Body of pancreas (tissue), 4 donors: ENCODE measurements around the gene DNAJC21. TPM values are rescaled to one million over a fixed set of nuclear protein-coding genes. Genes with fewer than 3 reads are reported as not detected.

ENCODE experiments used
- ATAC-seq: fragments of 150-250 bp; one replicate; pipeline ENCODE4 v1.9.1; 2016
- DNase-seq, 4 donors: peaks; one replicate each; pipeline ENCODE4 v3.0.0-alpha.2; 2019
- H3K27ac ChIP-seq, 4 donors: fragments of 200-600 bp; sonication (generic); 1 replicate in 3 of 4; 2 replicates in 1 of 4; pipeline versions ENCODE4 v1.5.1 to v1.6.1; 2016 to 2019; ENCODE audit warnings: mild to moderate bottlenecking in 1 of 4, mixed read lengths in 1 of 4, moderate library complexity in 1 of 4
- H3K27me3 ChIP-seq, 2 donors: fragments of 200-600 bp; sonication (generic); one replicate each; pipeline ENCODE4 v1.6.0; 2016; ENCODE audit warnings: mild to moderate bottlenecking in 1 of 2
- H3K36me3 ChIP-seq, 2 donors: fragments of 200-600 bp; sonication (generic); replicated peaks in 1 of 2; 2 replicates each; pipeline ENCODE4 v1.5.1; 2016; ENCODE audit warnings: low read depth in 2 of 2; ENCODE audit not compliant: insufficient read depth in 1 of 2
- H3K4me1 ChIP-seq: fragments of 200-600 bp; sonication (generic); one replicate; pipeline ENCODE4 v1.6.0; 2016
- H3K4me3 ChIP-seq, 2 donors: fragments of 200-600 bp; sonication (generic); 1 replicate in 1 of 2; 2 replicates in 1 of 2; pipeline ENCODE4 v1.5.1; 2016 to 2019
- H3K9me3 ChIP-seq, 3 donors: fragments of 200-600 bp; sonication (generic); 1 replicate in 2 of 3; 2 replicates in 1 of 3; pipeline ENCODE4 v1.5.1; 2016
- POLR2A ChIP-seq, 3 donors: fragments of 450-650 bp; IDR thresholded peaks; one replicate each; pipeline ENCODE4 v1.6.1; 2016; ENCODE audit warnings: antibody characterized with exemption in 3 of 3, mild to moderate bottlenecking in 2 of 3
- WGBS, 2 donors: methylation state at CpG; one replicate each; pipeline ENCODE4 v1.1.5; 2017; 5-methylcytosine and 5-hydroxymethylcytosine counted together
- intact Hi-C: fragments of 100-400 bp; cut with DNase I; formaldehyde crosslinking; loops from one replicate; pipeline ENCODE4 v1.15.1; 2023
- total RNA-seq, 2 donors: library from RNA; depleted of rRNA; stranded (reverse); fragments of >200 nt; gene quantifications; one replicate each; pipeline ENCODE4 v1.1.0, GENCODE V29; 2016
- TF ChIP-seq, protein P1 (sequence below), 7 experiments: fragments of 450-650 bp in 4 of 7; fragments of 200-600 bp in 3 of 7; sonication (generic) in 3 of 7; IDR thresholded peaks; one replicate each; pipeline ENCODE4 v1.5.1; 2016 to 2019; ENCODE audit warnings: antibody characterized with exemption in 7 of 7

The DNAJC21 gene
- total RNA-seq, 2 donors from 2014 or later: 26.7 to 29.6 TPM

DNA sequence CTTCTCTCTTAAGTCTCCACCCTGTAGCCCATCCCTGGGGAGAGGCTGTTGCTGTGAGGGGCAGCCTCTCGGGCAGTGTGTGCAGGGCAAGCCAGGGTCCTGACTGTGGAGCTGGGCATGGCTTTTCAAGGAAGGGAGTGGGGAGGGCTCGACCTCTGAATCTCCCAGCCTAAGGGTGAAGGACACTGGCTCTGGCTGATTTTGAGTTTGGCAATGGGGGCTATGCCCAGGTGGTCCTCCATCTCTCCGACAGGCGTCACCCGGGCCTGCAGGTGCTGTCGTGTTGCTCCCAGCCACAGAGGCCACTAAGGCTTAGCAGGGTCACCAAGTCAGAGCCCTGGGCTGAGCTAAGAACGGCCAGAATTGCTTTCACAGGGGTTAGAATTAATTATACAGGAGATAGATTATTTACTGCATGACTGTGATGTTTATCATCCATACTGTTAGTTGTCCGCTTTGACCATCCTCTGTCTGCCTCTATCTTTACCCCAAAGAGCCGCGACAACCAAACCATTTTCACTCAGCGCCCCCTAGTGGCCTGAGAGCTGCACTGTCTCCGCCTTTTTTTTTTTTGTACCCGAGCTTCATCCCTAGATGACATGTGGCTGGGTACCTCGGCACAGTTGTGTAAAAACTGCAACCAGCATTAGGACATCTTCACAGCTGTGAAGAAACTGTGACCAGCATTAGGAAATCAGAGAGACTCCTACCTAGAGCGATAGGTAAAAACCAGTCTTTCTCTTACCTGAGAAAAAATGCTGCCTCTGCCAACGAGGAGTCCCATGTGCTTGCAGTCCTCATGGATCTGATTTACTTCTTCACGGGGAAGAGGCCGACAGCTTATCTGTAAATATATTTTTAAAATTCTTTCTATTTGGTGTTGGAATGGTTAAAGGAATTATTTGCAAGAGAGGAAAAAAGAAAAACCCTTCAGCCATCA, 73.9 kb downstream of the DNAJC21 start:
- H3K4me1 ChIP-seq: no peaks in the 10 kb centered on the region
- 14 to 25% methylated on average over 13 to 18 of the region's 18 CpGs for WGBS, 2 donors
- TF ChIP-seq POLR2A (IDR thresholded peaks at IDR 0.05): no peak
- TF ChIP-seq, protein P1, sequence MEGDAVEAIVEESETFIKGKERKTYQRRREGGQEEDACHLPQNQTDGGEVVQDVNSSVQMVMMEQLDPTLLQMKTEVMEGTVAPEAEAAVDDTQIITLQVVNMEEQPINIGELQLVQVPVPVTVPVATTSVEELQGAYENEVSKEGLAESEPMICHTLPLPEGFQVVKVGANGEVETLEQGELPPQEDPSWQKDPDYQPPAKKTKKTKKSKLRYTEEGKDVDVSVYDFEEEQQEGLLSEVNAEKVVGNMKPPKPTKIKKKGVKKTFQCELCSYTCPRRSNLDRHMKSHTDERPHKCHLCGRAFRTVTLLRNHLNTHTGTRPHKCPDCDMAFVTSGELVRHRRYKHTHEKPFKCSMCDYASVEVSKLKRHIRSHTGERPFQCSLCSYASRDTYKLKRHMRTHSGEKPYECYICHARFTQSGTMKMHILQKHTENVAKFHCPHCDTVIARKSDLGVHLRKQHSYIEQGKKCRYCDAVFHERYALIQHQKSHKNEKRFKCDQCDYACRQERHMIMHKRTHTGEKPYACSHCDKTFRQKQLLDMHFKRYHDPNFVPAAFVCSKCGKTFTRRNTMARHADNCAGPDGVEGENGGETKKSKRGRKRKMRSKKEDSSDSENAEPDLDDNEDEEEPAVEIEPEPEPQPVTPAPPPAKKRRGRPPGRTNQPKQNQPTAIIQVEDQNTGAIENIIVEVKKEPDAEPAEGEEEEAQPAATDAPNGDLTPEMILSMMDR (IDR thresholded peaks at IDR 0.05): peak; percentile 50 to 90 (median 68)
- DNase-seq (peak; percentile 47 to 63 (median 54)), ATAC-seq (peak; percentile 42)
- H3K9me3 ChIP-seq: no peaks in the 10 kb centered on the region
- intact Hi-C loops: no loop called here
- H3K27ac ChIP-seq: no peak overlapping the region
- H3K4me3 ChIP-seq: no peak overlapping the region
- peaks cover 0 to 6% of the 10 kb centered on the region in 2 donors for H3K27me3 ChIP-seq
- H3K36me3 ChIP-seq: no peaks in the 10 kb centered on the region

DNA sequence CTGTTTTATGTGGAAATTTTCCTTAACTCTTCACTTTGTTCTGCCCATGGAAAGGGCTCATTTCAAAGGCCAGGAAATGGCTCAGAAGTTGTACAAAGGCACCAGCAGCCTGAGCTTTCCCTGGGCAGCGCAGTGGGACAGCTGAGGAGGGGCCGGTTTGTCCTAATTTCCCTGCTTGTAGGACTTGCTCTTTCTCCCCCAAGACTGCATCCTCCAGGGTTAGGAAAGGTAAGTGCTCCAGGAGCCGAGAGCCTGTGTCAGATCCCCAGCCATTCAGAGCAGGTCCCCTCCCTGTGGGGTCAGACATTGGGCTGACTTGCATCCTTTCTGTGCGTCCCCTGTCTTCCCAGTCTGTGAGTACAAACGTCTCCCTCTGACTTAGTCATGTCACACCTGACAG, 74.8 kb downstream of the DNAJC21 start:
- intact Hi-C loops: no loop called here
- ATAC-seq: no peak

DNA sequence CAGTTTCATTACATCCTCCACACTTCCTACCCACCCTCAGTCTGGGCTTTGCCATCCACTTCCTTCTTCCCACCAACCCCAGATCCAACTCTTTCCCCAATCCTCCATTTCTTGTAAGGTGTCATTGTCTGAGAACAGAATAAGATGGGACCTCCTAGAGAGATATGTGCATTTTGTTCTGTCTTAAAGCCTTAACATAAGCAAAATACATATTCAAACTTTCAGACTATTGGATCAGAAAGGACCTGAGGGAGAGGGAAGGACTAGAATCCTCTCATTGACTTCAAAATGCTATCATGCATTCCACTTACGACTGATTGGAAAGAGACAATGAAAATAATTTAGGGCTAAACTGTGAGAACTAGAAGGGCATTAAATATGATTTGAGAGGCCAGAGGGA, 75.4 kb downstream of the DNAJC21 start:
- DNase-seq (no peak), ATAC-seq (no peak)
- no peak overlapping the region for H3K4me3 ChIP-seq
- no peaks in the 10 kb centered on the region for H3K4me1 ChIP-seq
- peaks cover 0 to 6% of the 10 kb centered on the region in 2 donors for H3K27me3 ChIP-seq
- TF ChIP-seq, protein P1 (IDR thresholded peaks at IDR 0.05): no peak
- TF ChIP-seq POLR2A (IDR thresholded peaks at IDR 0.05): no peak
- no peaks in the 10 kb centered on the region for H3K36me3 ChIP-seq
- WGBS, 2 donors: 74 to 83% methylated on average over 1 of the region's 1 CpG
- no peak overlapping the region for H3K27ac ChIP-seq
- intact Hi-C loops: no loop called here
- H3K9me3 ChIP-seq: no peaks in the 10 kb centered on the region

More for the DNA sequence above, 74.8 kb downstream of the DNAJC21 start:
- Histone ChIP-seq H3K4me1 (no peaks in the 10 kb centered on the region), H3K27ac (no peak overlapping the region), H3K4me3 (no peak overlapping the region), H3K36me3 (no peaks in the 10 kb centered on the region), H3K9me3 (no peaks in the 10 kb centered on the region), H3K27me3 (peaks cover 0 to 6% of the 10 kb centered on the region in 2 donors)
- TF ChIP-seq, protein P1 (IDR thresholded peaks at IDR 0.05): no peak
- no peak for TF ChIP-seq POLR2A (IDR thresholded peaks at IDR 0.05)
- DNase-seq: no peak
- WGBS, 2 donors: 54 to 56% methylated on average over 5 of the region's 5 CpGs

Other genes with a start within 250 kb of the DNAJC21 start
- 1 to 10 TPM in 1 of 2 donors, not detected in 1; 1.3 TPM for gene TTC23L, start 90.4 kb upstream of the DNAJC21 start, total RNA-seq
- gene RAD1, start 14.1 kb upstream of the DNAJC21 start, total RNA-seq: 1 to 10 TPM; 4.0 to 8.6 TPM
- gene BRIX1, start 13.8 kb upstream of the DNAJC21 start, total RNA-seq: 1 to 10 TPM; 5.6 to 9.3 TPM
- not detected for gene AGXT2, start 118.4 kb downstream of the DNAJC21 start, total RNA-seq